Chondrocyte (in vitro differentiated cells): Measurements from ENCODE around the gene ISCU. TPM values are rescaled to one million over a fixed set of nuclear protein-coding genes. Genes with fewer than 3 reads are reported as not detected.
"Not testable (repeated sequence)": the region's sequence is repeated elsewhere in the genome, so short reads cannot be mapped to it uniquely, and the experiment has no call there.

Experiments used
- DNase-seq: peaks from one replicate; pipeline ENCODE4 v3.0.0; 2021; ENCODE audit warnings: mixed read lengths, low spot score
- H3K27ac Mint-ChIP-seq: one replicate; pipeline ENCODE4 v1.8.0; 2021; ENCODE audit warnings: mild to moderate bottlenecking, moderate library complexity, mixed read lengths; ENCODE audit not compliant: unreplicated experiment
- H3K27me3 Mint-ChIP-seq: 2 replicates; pipeline ENCODE4 v1.8.0; 2021; ENCODE audit warnings: low read depth, mixed read lengths
- H3K36me3 Mint-ChIP-seq: 2 replicates; pipeline ENCODE4 v1.8.0; 2021; ENCODE audit warnings: low read depth, mixed read lengths
- H3K4me1 Mint-ChIP-seq: 2 replicates; pipeline ENCODE4 v1.8.0; 2021; ENCODE audit warnings: low read depth, mild to moderate bottlenecking, mixed read lengths
- H3K4me3 Mint-ChIP-seq: one replicate; pipeline ENCODE4 v1.8.0; 2021; ENCODE audit warnings: mild to moderate bottlenecking, moderate library complexity, mixed read lengths; ENCODE audit not compliant: unreplicated experiment
- H3K9me3 Mint-ChIP-seq: 2 replicates; pipeline ENCODE4 v1.8.0; 2021; ENCODE audit warnings: low read depth, mixed read lengths
- total RNA-seq: library from RNA; stranded (reverse); gene quantifications from 3 replicates; pipeline ENCODE4 v1.2.1, GENCODE V29; 2021
- TF ChIP-seq, protein P1 (sequence below): fragments of 200-600 bp; sonication (generic); IDR thresholded peaks from 2 replicates; pipeline ENCODE4 v1.5.0; 2021; ENCODE audit warnings: antibody characterized with exemption, mild to moderate bottlenecking, moderate library complexity

Gene ISCU
- total RNA-seq, 1 donor from 2014 or later = 84.8 TPM

DNA sequence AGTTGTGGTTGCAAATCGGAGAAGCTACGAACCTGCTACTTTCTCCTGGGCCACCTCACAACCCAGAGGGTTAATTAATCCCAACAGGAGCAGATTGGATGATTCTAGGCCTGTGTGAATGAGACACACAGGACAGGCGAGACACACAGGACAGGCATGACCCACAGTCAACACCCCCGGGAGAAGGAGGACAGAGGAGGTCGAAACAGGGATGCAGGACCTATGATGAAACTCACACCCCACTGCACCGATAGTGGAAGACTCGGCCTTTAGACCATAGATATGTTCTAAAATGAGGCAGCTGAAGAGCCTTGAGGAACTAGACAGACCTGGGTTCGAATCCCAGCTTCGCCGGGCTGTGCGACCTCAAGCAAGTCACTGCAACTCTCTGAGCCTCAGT lies 23.9 kb downstream of the ISCU start:
- TF ChIP-seq, protein P1, sequence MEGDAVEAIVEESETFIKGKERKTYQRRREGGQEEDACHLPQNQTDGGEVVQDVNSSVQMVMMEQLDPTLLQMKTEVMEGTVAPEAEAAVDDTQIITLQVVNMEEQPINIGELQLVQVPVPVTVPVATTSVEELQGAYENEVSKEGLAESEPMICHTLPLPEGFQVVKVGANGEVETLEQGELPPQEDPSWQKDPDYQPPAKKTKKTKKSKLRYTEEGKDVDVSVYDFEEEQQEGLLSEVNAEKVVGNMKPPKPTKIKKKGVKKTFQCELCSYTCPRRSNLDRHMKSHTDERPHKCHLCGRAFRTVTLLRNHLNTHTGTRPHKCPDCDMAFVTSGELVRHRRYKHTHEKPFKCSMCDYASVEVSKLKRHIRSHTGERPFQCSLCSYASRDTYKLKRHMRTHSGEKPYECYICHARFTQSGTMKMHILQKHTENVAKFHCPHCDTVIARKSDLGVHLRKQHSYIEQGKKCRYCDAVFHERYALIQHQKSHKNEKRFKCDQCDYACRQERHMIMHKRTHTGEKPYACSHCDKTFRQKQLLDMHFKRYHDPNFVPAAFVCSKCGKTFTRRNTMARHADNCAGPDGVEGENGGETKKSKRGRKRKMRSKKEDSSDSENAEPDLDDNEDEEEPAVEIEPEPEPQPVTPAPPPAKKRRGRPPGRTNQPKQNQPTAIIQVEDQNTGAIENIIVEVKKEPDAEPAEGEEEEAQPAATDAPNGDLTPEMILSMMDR = no peak
- Mint-ChIP-seq H3K4me1 (peaks cover 43% of the 10 kb centered on the region), H3K9me3 (no peaks in the 10 kb centered on the region), H3K4me3 (no peak overlapping the region), H3K27me3 (no peaks in the 10 kb centered on the region), H3K36me3 (no peaks in the 10 kb centered on the region), H3K27ac (no peak overlapping the region)
- no peak for DNase-seq

DNA sequence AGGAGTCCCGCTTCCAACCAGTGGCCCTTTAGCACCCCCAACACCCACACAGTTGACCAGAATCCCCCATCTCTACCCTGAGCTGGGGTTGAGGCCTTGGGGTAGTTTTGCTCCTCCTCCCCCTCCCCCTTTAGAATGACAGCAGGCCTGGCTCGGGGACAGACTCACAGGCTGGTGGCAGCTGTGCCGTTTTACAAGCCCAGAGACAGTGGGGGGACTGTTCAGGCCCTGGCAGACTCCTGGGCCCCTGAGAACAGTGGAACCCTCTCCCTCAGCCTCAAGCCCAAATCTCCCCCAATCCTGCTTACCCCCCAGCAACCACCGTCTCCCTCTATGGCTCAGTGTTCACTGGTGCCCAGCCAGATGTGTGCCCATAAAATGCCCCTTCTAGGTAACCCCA lies 25.4 kb downstream of the ISCU start:
- TF ChIP-seq, protein P1 = no peak
- no peaks in the 10 kb centered on the region for H3K27me3 Mint-ChIP-seq
- H3K36me3 Mint-ChIP-seq = no peaks in the 10 kb centered on the region
- H3K27ac Mint-ChIP-seq = no peak overlapping the region
- no peaks in the 10 kb centered on the region for H3K9me3 Mint-ChIP-seq
- no peak overlapping the region for H3K4me3 Mint-ChIP-seq
- peaks cover 39% of the 10 kb centered on the region for H3K4me1 Mint-ChIP-seq
- no peak for DNase-seq

DNA sequence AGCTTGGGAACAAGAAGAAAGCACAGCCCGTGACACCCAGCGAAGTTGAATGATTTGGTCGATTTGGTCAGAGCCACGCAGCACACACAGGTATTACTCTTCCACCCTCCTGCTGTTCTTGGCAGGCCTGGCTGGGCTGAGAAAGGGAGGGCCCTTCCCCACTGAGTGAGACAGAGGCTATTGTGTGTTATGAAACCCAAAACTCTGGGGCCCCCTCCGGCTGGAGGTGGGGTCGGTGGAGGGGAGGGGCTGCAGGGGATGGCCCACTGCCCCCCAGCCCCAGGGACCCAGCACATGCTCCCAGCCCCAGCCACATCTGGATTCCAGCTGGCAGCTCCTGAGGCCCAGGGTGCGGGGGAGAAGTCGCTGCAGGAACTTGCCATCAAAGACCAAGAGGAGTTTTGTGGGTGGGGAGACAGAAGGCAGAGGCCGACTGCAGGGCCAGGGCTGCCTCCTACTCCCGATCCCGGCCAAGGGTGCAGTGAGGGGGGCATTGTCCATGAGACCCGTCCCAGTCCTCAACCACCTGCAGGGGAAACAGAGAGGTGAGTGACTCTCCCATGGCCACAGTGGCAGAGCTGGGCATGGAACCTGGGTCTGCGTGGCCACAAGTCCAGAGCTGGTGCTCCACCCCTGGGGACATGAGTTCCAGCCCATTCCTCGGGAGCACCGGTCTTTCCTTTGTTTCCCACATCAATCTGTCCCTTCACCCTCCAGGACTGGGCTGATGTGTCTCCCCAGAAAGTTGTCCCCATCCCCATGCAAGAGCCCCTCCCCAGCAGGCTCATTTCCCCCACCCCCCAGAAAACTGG lies 26.8 kb downstream of the ISCU start:
- Mint-ChIP-seq H3K4me1 (peaks cover 25% of the 10 kb centered on the region), H3K4me3 (no peak overlapping the region), H3K27ac (no peak overlapping the region), H3K36me3 (no peaks in the 10 kb centered on the region), H3K9me3 (no peaks in the 10 kb centered on the region), H3K27me3 (no peaks in the 10 kb centered on the region)
- no peak for DNase-seq
- TF ChIP-seq, protein P1 = no peak

DNA sequence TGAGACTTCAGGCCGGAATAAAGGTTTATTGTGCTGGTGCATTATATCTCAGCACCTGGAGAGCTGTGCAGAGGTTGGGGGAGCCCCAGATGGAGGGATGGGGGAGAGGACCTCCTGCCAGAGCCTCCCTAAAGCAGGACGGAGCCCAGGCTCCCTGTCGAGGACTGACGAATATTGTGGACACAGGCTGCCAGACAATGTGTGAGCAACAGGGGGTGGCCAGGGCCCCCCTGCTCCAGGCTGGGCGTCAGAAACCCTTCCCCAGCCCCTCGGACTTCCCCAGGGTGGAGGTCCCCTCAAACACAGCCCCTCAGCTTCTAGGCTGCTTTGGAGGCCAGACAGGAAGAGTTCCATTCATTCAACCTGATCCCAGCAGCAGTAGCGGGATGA lies 27.4 kb downstream of the ISCU start:
- H3K9me3 Mint-ChIP-seq = no peaks in the 10 kb centered on the region
- H3K4me3 Mint-ChIP-seq = no peak overlapping the region
- H3K27me3 Mint-ChIP-seq = no peaks in the 10 kb centered on the region
- peaks cover 22% of the 10 kb centered on the region for H3K4me1 Mint-ChIP-seq
- no peaks in the 10 kb centered on the region for H3K36me3 Mint-ChIP-seq
- no peak overlapping the region for H3K27ac Mint-ChIP-seq
- TF ChIP-seq, protein P1 = no peak
- DNase-seq = no peak

DNA sequence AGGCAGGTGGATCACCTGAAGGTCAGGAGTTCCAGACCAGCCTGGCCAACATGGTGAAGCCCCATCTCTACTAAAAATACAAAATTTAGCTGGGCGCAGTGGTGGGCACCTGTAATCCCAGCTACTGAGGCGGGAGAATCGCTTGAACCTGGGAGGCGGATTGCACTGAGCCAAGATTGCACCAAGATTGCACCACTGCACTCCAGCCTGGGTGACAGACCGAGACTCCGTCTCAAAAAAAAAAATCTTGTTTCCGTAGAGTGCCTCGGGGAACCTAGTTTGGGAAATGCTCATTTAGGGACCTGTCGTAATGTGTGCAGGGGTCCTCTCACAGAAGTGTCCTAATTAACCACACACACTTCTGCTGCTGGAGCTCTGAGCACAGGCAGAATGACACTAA lies 28.1 kb downstream of the ISCU start:
- not testable (repeated sequence) for DNase-seq, H3K36me3 Mint-ChIP-seq, H3K9me3 Mint-ChIP-seq, H3K4me3 Mint-ChIP-seq, H3K27me3 Mint-ChIP-seq, H3K27ac Mint-ChIP-seq
- peaks cover 20% of the 10 kb centered on the region for H3K4me1 Mint-ChIP-seq
